ENCODE measurements around the gene ELF5.

DNA sequence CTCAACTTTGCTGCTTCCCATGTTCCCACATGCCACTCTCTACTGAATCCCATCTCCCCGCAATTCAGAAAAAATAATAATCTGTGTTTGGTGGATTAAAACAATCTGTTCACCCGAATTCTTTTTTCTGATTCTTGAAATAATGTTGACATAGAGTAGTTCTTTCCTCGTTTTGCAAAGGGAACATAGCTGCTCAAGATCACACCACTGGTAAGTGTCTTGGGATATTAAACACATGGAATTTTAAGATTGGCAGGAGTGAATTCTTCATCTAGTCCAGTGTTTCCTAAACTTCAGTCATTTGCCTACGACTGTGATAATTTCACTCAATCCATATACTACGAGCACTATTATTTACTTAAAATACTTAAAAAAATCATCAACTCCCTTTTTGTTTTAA, 6.0 kb downstream of the ELF5 start:
- TF ChIP-seq, protein P1, sequence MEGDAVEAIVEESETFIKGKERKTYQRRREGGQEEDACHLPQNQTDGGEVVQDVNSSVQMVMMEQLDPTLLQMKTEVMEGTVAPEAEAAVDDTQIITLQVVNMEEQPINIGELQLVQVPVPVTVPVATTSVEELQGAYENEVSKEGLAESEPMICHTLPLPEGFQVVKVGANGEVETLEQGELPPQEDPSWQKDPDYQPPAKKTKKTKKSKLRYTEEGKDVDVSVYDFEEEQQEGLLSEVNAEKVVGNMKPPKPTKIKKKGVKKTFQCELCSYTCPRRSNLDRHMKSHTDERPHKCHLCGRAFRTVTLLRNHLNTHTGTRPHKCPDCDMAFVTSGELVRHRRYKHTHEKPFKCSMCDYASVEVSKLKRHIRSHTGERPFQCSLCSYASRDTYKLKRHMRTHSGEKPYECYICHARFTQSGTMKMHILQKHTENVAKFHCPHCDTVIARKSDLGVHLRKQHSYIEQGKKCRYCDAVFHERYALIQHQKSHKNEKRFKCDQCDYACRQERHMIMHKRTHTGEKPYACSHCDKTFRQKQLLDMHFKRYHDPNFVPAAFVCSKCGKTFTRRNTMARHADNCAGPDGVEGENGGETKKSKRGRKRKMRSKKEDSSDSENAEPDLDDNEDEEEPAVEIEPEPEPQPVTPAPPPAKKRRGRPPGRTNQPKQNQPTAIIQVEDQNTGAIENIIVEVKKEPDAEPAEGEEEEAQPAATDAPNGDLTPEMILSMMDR (conservative IDR thresholded peaks at IDR 0.05 in 1 of 2, IDR thresholded peaks at IDR 0.05 in 1 of 2; ENCODE audit: low read depth in 1 of 2, low read length in 2 of 2), result no peak
- TF ChIP-seq EZH2 (IDR thresholded peaks at IDR 0.05; ENCODE audit: low read length, missing control alignments), result no peak
